ENCODE results near the gene WDR5.

GRCh38 chr9:134189470-134190231 is 53.8 kb downstream of the WDR5 start:
- TF ChIP-seq, protein P1, sequence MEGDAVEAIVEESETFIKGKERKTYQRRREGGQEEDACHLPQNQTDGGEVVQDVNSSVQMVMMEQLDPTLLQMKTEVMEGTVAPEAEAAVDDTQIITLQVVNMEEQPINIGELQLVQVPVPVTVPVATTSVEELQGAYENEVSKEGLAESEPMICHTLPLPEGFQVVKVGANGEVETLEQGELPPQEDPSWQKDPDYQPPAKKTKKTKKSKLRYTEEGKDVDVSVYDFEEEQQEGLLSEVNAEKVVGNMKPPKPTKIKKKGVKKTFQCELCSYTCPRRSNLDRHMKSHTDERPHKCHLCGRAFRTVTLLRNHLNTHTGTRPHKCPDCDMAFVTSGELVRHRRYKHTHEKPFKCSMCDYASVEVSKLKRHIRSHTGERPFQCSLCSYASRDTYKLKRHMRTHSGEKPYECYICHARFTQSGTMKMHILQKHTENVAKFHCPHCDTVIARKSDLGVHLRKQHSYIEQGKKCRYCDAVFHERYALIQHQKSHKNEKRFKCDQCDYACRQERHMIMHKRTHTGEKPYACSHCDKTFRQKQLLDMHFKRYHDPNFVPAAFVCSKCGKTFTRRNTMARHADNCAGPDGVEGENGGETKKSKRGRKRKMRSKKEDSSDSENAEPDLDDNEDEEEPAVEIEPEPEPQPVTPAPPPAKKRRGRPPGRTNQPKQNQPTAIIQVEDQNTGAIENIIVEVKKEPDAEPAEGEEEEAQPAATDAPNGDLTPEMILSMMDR (IDR thresholded peaks at IDR 0.05): no peak
- TF ChIP-seq POLR2A (IDR thresholded peaks at IDR 0.05): no peak

Measured in esophagus squamous epithelium (tissue), 4 donors.